ENCODE data around the gene ZHX3. TPM values are rescaled to one million over a fixed set of nuclear protein-coding genes. Genes with fewer than 3 reads are reported as not detected.
A peak's percentile ranks its signal among the peaks of the same experiment; 100 is the strongest.
"Not testable (repeated sequence)": the region's sequence is repeated elsewhere in the genome, so short reads cannot be mapped to it uniquely, and the experiment has no call there.

Gene ZHX3
- total and polyA plus RNA-seq, 2 donors, result 15.4 to 28.2 TPM

- H3K4me3 ChIP-seq (ENCODE audit: low read depth, low read length), result no peak overlapping the region
- no peak for DNase-seq (ENCODE audit: extremely low spot score)
- no peaks in the 10 kb centered on the region for H3K36me3 ChIP-seq (ENCODE audit: insufficient read depth)
- WGBS, result 89% methylated on average over 4 of the region's 4 CpGs
- no peaks in the 10 kb centered on the region for H3K4me1 ChIP-seq (ENCODE audit: insufficient read depth)
- H3K27ac ChIP-seq (ENCODE audit: low read depth), result no peak overlapping the region
These were observed 14.2 kb upstream of the ZHX3 start for GRCh38 chr20:41331731-41332130.

DNA sequence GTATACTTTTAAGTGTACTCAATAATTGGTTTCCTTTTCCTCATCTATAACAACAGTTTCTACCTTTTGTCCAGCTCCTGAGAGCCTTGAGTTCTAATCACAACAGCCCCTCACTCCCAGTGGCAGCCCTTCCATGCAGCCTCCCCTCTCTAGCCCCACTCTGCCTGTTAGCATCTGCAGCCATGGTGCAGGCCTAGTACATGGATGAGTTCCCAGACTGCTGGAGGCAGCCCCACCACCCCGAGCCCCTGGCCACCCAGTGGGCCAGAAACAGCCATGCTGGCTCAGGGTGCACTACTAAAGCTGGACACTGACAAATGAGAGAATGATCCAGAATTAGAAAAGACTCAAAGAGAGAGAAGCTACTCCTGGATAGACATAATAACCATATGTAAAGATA is 13.4 kb upstream of the ZHX3 start:
- no peak overlapping the region for H3K27ac ChIP-seq (ENCODE audit: low read depth)
- no peak overlapping the region for H3K4me3 ChIP-seq (ENCODE audit: low read depth, low read length)
- H3K36me3 ChIP-seq (ENCODE audit: insufficient read depth), result no peaks in the 10 kb centered on the region
- H3K4me1 ChIP-seq (ENCODE audit: insufficient read depth), result no peaks in the 10 kb centered on the region
- 75% methylated on average over 1 of the region's 1 CpG for WGBS
- DNase-seq (ENCODE audit: extremely low spot score), result no peak

DNA sequence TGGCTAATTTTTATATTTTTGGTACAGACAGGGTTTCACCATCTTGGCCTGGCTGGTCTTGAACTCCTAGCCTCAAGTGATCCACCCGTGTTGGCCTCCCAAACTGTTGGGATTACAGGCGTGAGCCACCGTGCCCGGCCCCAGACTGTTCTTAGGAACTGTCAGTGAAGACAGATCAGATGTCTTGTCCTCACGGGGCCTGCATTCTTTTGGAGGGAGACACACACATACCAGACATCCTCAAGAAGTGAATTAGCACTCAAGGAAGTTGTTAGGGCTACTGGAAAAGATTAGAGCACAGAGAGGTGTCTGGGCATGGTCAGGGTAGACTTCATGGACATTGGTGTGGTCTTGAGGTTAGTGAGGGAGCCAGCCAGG is 12.8 kb upstream of the ZHX3 start:
- Histone ChIP-seq H3K36me3 (ENCODE audit: insufficient read depth) (no peaks in the 10 kb centered on the region), H3K4me1 (ENCODE audit: insufficient read depth) (no peaks in the 10 kb centered on the region), H3K27ac (ENCODE audit: low read depth) (no peak overlapping the region), H3K4me3 (ENCODE audit: low read depth, low read length) (no peak overlapping the region)
- 90% methylated on average over 5 of the region's 5 CpGs for WGBS
- no peak for DNase-seq (ENCODE audit: extremely low spot score)

DNA sequence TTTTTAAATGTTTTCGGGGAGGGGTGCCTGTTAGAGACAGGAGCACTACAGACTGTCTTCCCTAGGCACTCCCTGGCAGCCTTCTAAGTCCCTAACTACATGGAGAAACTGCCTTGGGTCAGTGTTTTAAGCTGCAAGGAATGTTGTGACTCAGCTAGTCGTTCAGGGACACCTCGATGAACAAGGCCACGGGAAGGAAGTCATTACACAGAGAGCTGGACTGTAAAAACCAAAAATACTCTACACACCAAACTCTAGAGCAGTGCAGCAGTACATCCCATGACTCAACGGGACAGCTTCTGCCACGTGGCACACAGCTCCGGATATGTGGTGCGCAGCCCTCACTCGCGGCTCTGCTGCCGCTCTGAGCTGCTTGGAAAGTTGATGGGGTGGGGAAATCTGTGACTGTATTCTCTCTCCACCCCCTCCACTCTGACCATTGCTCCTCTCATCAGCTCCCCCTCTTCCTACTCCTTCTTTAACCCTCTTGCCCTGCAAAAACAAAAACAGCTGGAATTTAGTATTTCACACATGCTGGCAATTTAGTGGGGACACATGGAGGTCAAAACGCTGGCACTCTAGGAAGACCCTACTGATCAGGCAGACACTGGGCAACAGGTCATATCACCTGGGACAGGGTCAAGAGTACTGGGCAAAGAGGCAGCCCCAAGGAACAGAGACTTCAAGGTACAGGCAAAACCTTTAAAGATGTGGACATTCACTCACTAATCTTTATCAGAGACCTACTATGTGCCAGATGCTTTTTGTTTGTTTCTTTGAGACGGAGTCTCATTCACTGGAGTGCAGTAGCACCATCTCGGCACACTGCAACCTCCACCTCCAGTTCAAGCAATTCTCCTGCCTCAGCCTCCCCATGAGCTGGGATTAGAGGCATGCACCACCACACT is 12.2 kb upstream of the ZHX3 start:
- Histone ChIP-seq H3K4me3 (ENCODE audit: low read depth, low read length) (no peak overlapping the region), H3K36me3 (ENCODE audit: insufficient read depth) (no peaks in the 10 kb centered on the region), H3K4me1 (ENCODE audit: insufficient read depth) (no peaks in the 10 kb centered on the region), H3K27ac (ENCODE audit: low read depth) (peak overlapping the region; percentile 70)
- DNase-seq (ENCODE audit: extremely low spot score), result no peak
- WGBS, result 20% methylated on average over 14 of the region's 14 CpGs

DNA sequence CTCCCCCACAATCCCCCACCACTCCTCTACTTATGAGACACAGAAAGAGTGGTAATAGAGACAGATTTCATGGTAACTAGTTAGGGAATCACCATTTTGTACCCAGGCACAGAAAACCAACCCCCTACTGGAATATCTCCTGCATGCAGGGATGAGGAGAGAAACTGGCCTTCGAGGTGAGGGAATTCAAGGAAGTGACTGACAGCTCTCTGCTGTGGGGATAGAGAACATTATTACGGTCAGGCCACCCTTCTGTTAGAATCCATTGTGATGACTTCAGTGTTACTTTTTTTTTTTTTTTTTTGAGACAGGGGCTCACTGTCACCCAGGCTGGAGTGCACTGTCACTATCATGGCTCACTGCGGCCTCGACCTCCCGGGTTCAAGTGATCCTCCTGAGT is 9.6 kb upstream of the ZHX3 start:
- Histone ChIP-seq H3K36me3 (ENCODE audit: insufficient read depth) (no peaks in the 10 kb centered on the region), H3K4me1 (ENCODE audit: insufficient read depth) (no peaks in the 10 kb centered on the region), H3K4me3 (ENCODE audit: low read depth, low read length) (no peak overlapping the region), H3K27ac (ENCODE audit: low read depth) (no peak overlapping the region)
- WGBS, result 88% methylated on average over 5 of the region's 5 CpGs
- DNase-seq (ENCODE audit: extremely low spot score), result no peak

DNA sequence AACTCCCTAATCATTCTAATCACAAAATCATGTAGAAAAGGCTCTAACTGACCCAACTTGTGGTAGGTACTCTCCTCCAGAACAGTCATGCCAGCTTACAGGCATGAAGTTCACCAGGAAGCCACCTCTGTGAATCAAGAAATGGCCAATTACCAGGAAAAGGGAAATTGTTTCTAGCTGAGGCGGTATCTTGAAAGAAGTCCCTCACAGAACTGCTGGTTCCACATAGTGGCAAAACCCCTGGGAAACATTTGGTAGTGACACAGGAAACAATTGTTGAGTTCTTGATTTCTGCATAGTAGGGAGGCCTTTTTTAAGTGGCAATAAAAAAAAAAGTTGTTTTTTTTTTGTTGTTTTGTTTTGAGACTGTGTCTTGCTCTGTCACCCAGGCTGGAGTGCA is 3.4 kb upstream of the ZHX3 start:
- no peak for DNase-seq (ENCODE audit: extremely low spot score)
- Histone ChIP-seq H3K36me3 (ENCODE audit: insufficient read depth) (no peaks in the 10 kb centered on the region), H3K4me3 (ENCODE audit: low read depth, low read length) (no peak overlapping the region), H3K4me1 (ENCODE audit: insufficient read depth) (no peaks in the 10 kb centered on the region), H3K27ac (ENCODE audit: low read depth) (no peak overlapping the region)
- WGBS, result 88% methylated on average over 1 of the region's 1 CpG

GRCh38 chr20:41320441-41320840 is 2.9 kb upstream of the ZHX3 start:
- Histone ChIP-seq H3K4me3 (ENCODE audit: low read depth, low read length) (no peak overlapping the region), H3K27ac (ENCODE audit: low read depth) (no peak overlapping the region), H3K4me1 (ENCODE audit: insufficient read depth) (no peaks in the 10 kb centered on the region), H3K36me3 (ENCODE audit: insufficient read depth) (no peaks in the 10 kb centered on the region)
- DNase-seq (ENCODE audit: extremely low spot score), result no peak

- Histone ChIP-seq H3K4me3 (ENCODE audit: low read depth, low read length) (no peak overlapping the region), H3K27ac (ENCODE audit: low read depth) (no peak overlapping the region), H3K36me3 (ENCODE audit: insufficient read depth) (no peaks in the 10 kb centered on the region), H3K4me1 (ENCODE audit: insufficient read depth) (no peaks in the 10 kb centered on the region)
- WGBS, result 54% methylated on average over 5 of the region's 5 CpGs
- no peak for DNase-seq (ENCODE audit: extremely low spot score)
These were observed 729 bp upstream of the ZHX3 start for GRCh38 chr20:41318271-41318649.

GRCh38 chr20:41316602-41317545 is 657 bp downstream of the ZHX3 start:
- WGBS, result 2% methylated on average over 66 of the region's 66 CpGs
- peak overlapping the region; percentile 55 for H3K27ac ChIP-seq (ENCODE audit: low read depth)
- H3K36me3 ChIP-seq (ENCODE audit: insufficient read depth), result no peaks in the 10 kb centered on the region
- no peak for DNase-seq (ENCODE audit: extremely low spot score)
- H3K4me1 ChIP-seq (ENCODE audit: insufficient read depth), result no peaks in the 10 kb centered on the region
- peak overlapping the region; percentile 93 for H3K4me3 ChIP-seq (ENCODE audit: low read depth, low read length)

- WGBS, result 58% methylated on average over 6 of the region's 6 CpGs
- Histone ChIP-seq H3K36me3 (ENCODE audit: insufficient read depth) (no peaks in the 10 kb centered on the region), H3K4me3 (ENCODE audit: low read depth, low read length) (peak overlapping the region; percentile 14), H3K4me1 (ENCODE audit: insufficient read depth) (no peaks in the 10 kb centered on the region), H3K27ac (ENCODE audit: low read depth) (no peak overlapping the region)
- no peak for DNase-seq (ENCODE audit: extremely low spot score)
These were observed 1.5 kb downstream of the ZHX3 start for GRCh38 chr20:41316051-41316450.

DNA sequence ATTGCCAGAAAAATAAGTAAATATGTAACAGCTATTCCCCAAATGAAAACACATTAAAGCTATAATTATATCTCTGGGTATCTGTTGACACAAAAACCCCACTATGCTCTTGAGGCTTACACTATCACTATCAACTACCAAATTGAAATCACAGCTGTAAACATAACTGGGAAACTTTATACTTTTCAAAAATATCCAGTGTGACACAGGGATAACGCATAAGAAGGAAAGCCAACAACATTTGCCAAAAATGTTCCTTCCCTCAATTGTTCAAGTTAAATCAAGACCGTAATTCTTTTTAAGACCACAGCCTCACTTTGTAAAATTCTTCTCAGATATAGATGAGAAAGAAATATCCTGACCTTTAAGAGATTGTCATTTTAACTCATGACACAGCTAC is 3.1 kb downstream of the ZHX3 start:
- Histone ChIP-seq H3K4me1 (ENCODE audit: insufficient read depth) (peaks cover 1% of the 10 kb centered on the region), H3K4me3 (ENCODE audit: low read depth, low read length) (no peak overlapping the region), H3K36me3 (ENCODE audit: insufficient read depth) (no peaks in the 10 kb centered on the region), H3K27ac (ENCODE audit: low read depth) (no peak overlapping the region)
- 37% methylated on average over 2 of the region's 2 CpGs for WGBS
- DNase-seq (ENCODE audit: extremely low spot score), result no peak

- H3K4me3 ChIP-seq (ENCODE audit: low read depth, low read length); H3K36me3 ChIP-seq (ENCODE audit: insufficient read depth); H3K27ac ChIP-seq (ENCODE audit: low read depth); DNase-seq (ENCODE audit: extremely low spot score); H3K4me1 ChIP-seq (ENCODE audit: insufficient read depth): not testable (repeated sequence)
- 91% methylated on average over 6 of the region's 6 CpGs for WGBS
These were observed 5.5 kb downstream of the ZHX3 start for GRCh38 chr20:41312009-41312408.

DNA sequence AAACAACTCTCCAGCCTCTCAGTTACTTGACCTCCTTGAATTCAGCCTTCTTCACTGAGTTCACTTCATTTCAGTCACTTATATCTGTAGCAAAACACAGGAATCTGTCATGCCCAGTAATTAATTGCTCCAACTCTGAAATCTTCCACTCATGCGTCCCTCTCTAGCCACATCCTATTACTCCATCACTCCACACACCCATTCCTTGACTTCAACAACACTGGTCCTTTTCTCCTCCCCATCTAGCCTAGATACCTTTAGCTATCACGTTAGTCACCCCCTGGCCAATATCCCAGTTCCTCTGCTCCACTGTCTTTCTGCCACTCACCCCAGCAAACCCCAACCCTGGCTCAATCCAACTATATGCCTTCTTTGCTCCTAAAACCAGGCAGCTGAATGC is 7.7 kb downstream of the ZHX3 start:
- no peaks in the 10 kb centered on the region for H3K36me3 ChIP-seq (ENCODE audit: insufficient read depth)
- no peak overlapping the region for H3K4me3 ChIP-seq (ENCODE audit: low read depth, low read length)
- WGBS, result 71% methylated on average over 2 of the region's 2 CpGs
- no peak overlapping the region for H3K27ac ChIP-seq (ENCODE audit: low read depth)
- H3K4me1 ChIP-seq (ENCODE audit: insufficient read depth), result peaks cover 3% of the 10 kb centered on the region
- DNase-seq (ENCODE audit: extremely low spot score), result no peak
